ENCODE results near the gene EVI2A. TPM values are rescaled to one million over a fixed set of nuclear protein-coding genes. Genes with fewer than 3 reads are reported as not detected.
"Not testable (repeated sequence)": the region's sequence is repeated elsewhere in the genome, so short reads cannot be mapped to it uniquely, and the experiment has no call there.

Gene EVI2A
- total RNA-seq, 1 donor, result 191 TPM

DNA sequence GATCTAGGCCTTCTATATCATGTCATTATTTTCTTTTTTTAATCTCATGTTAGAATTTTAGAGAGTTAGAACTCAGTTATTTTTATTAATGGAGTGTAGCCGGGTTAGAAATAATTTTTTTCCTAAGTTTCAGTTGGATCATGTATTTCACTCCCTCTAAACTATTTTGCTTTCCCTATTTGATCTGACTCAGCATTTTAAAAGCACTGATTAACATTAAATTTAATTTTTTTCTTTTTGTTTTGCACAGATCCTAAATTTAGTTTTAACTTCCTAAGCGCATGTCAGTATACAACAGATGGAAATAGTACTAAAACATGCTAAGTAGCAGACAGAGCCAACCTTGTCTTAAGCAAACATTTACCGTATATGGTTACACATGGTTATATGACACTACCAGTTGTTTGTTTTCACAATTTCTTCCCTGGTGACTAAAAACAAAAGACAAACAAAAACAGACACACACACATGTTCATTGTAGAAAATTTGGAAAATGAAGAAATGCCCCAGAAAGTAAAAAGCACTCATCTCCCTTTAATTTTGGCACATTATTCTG is 36.5 kb upstream of the EVI2A start:
- no peak for DNase-seq (ENCODE audit: insufficient read length, low spot score, missing footprints)
- Histone ChIP-seq H3K36me3 (ENCODE audit: insufficient read depth, low read length) (peaks cover 51% of the 10 kb centered on the region), H3K27ac (ENCODE audit: low read depth, low read length) (no peak overlapping the region), H3K4me2 (ENCODE audit: insufficient read depth, low read length) (no peak overlapping the region), H3K9me3 (ENCODE audit: low read depth, low read length) (no peaks in the 10 kb centered on the region), H3K4me3 (ENCODE audit: insufficient read depth, low read length) (no peak overlapping the region), H3K27me3 (ENCODE audit: insufficient read depth, low read length) (no peaks in the 10 kb centered on the region), H3K79me2 (ENCODE audit: insufficient read depth, low read length) (no peaks in the 10 kb centered on the region), H3K4me1 (ENCODE audit: insufficient read depth, low read length) (no peaks in the 10 kb centered on the region), H4K20me1 (ENCODE audit: insufficient read depth, low read length) (no peaks in the 10 kb centered on the region), H2AFZ (ENCODE audit: low read length) (no peak overlapping the region)
- no peak for TF ChIP-seq CTCF (IDR thresholded peaks at IDR 0.05; ENCODE audit: extremely low read depth, low read depth, low read length)

GRCh38 chr17:31357091-31357490 is 35.7 kb upstream of the EVI2A start:
- H4K20me1 ChIP-seq (ENCODE audit: insufficient read depth, low read length), result no peaks in the 10 kb centered on the region
- H3K4me3 ChIP-seq (ENCODE audit: insufficient read depth, low read length), result no peak overlapping the region
- H3K27ac ChIP-seq (ENCODE audit: low read depth, low read length), result no peak overlapping the region
- H3K27me3 ChIP-seq (ENCODE audit: insufficient read depth, low read length), result no peaks in the 10 kb centered on the region
- H3K9me3 ChIP-seq (ENCODE audit: low read depth, low read length), result no peaks in the 10 kb centered on the region
- no peak for TF ChIP-seq CTCF (IDR thresholded peaks at IDR 0.05; ENCODE audit: extremely low read depth, low read depth, low read length)
- H3K4me1 ChIP-seq (ENCODE audit: insufficient read depth, low read length), result no peaks in the 10 kb centered on the region
- H2AFZ ChIP-seq (ENCODE audit: low read length), result no peak overlapping the region
- no peak for DNase-seq (ENCODE audit: insufficient read length, low spot score, missing footprints)
- H3K36me3 ChIP-seq (ENCODE audit: insufficient read depth, low read length), result peaks cover 51% of the 10 kb centered on the region
- H3K4me2 ChIP-seq (ENCODE audit: insufficient read depth, low read length), result no peak overlapping the region
- H3K79me2 ChIP-seq (ENCODE audit: insufficient read depth, low read length), result no peaks in the 10 kb centered on the region

DNA sequence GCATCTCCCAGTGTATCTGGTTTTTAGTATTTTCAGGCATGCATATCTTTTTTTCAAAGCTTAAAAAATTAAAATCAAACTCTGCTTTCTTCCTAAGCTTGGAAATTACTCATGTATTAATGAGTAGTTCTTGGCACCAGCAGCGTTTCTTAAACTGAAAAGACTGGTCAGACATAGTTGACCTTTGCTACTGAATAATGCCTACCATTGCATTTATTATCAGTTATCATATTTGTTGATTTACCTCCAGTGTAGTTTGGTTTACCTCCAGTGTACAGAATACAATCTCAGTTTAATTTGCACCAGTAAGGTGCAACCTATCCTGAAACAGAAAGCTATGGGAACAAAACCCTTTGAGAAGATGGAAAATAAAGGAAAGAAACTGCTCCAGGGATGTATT is 34.5 kb upstream of the EVI2A start:
- Histone ChIP-seq H3K4me3 (ENCODE audit: insufficient read depth, low read length) (no peak overlapping the region), H3K9me3 (ENCODE audit: low read depth, low read length) (no peaks in the 10 kb centered on the region), H3K27me3 (ENCODE audit: insufficient read depth, low read length) (no peaks in the 10 kb centered on the region), H2AFZ (ENCODE audit: low read length) (no peak overlapping the region), H3K36me3 (ENCODE audit: insufficient read depth, low read length) (peaks cover 46% of the 10 kb centered on the region), H3K27ac (ENCODE audit: low read depth, low read length) (no peak overlapping the region), H3K4me2 (ENCODE audit: insufficient read depth, low read length) (no peak overlapping the region), H4K20me1 (ENCODE audit: insufficient read depth, low read length) (no peaks in the 10 kb centered on the region), H3K4me1 (ENCODE audit: insufficient read depth, low read length) (no peaks in the 10 kb centered on the region), H3K79me2 (ENCODE audit: insufficient read depth, low read length) (no peaks in the 10 kb centered on the region)
- DNase-seq (ENCODE audit: insufficient read length, low spot score, missing footprints), result no peak
- TF ChIP-seq CTCF (IDR thresholded peaks at IDR 0.05; ENCODE audit: extremely low read depth, low read depth, low read length), result no peak

GRCh38 chr17:31349454-31349853 is 28.0 kb upstream of the EVI2A start:
- DNase-seq (ENCODE audit: insufficient read length, low spot score, missing footprints), result peak; percentile 51
- H2AFZ ChIP-seq (ENCODE audit: low read length), result no peak overlapping the region
- no peak for TF ChIP-seq CTCF (IDR thresholded peaks at IDR 0.05; ENCODE audit: extremely low read depth, low read depth, low read length)
- no peak overlapping the region for H3K4me2 ChIP-seq (ENCODE audit: insufficient read depth, low read length)
- no peaks in the 10 kb centered on the region for H3K27me3 ChIP-seq (ENCODE audit: insufficient read depth, low read length)
- H4K20me1 ChIP-seq (ENCODE audit: insufficient read depth, low read length), result no peaks in the 10 kb centered on the region
- H3K4me1 ChIP-seq (ENCODE audit: insufficient read depth, low read length), result no peaks in the 10 kb centered on the region
- no peaks in the 10 kb centered on the region for H3K9me3 ChIP-seq (ENCODE audit: low read depth, low read length)
- peaks cover 45% of the 10 kb centered on the region for H3K36me3 ChIP-seq (ENCODE audit: insufficient read depth, low read length)
- H3K4me3 ChIP-seq (ENCODE audit: insufficient read depth, low read length), result no peak overlapping the region
- H3K79me2 ChIP-seq (ENCODE audit: insufficient read depth, low read length), result no peaks in the 10 kb centered on the region
- H3K27ac ChIP-seq (ENCODE audit: low read depth, low read length), result no peak overlapping the region

- H2AFZ ChIP-seq (ENCODE audit: low read length); DNase-seq (ENCODE audit: insufficient read length, low spot score, missing footprints); H3K27ac ChIP-seq (ENCODE audit: low read depth, low read length); H3K9me3 ChIP-seq (ENCODE audit: low read depth, low read length); H3K27me3 ChIP-seq (ENCODE audit: insufficient read depth, low read length); H3K79me2 ChIP-seq (ENCODE audit: insufficient read depth, low read length); H3K4me1 ChIP-seq (ENCODE audit: insufficient read depth, low read length); H4K20me1 ChIP-seq (ENCODE audit: insufficient read depth, low read length); H3K4me2 ChIP-seq (ENCODE audit: insufficient read depth, low read length); H3K4me3 ChIP-seq (ENCODE audit: insufficient read depth, low read length): not testable (repeated sequence)
- peaks cover 29% of the 10 kb centered on the region for H3K36me3 ChIP-seq (ENCODE audit: insufficient read depth, low read length)
These were observed 23.8 kb upstream of the EVI2A start for GRCh38 chr17:31345191-31345747.

Measured in osteoblast (primary cell).